C4-2B (cell line): ENCODE results near the gene TOPBP1.

Source experiments
- ZFX ChIP-seq: fragments of 450-650 bp; IDR thresholded peaks from 2 replicates; pipeline ENCODE4 v1.6.1; 2017
- TF ChIP-seq, protein P1 (sequence below): fragments of 450-650 bp; conservative IDR thresholded peaks from 2 replicates; pipeline ENCODE4 v1.5.1; 2017; ENCODE audit warnings: mild to moderate bottlenecking

DNA sequence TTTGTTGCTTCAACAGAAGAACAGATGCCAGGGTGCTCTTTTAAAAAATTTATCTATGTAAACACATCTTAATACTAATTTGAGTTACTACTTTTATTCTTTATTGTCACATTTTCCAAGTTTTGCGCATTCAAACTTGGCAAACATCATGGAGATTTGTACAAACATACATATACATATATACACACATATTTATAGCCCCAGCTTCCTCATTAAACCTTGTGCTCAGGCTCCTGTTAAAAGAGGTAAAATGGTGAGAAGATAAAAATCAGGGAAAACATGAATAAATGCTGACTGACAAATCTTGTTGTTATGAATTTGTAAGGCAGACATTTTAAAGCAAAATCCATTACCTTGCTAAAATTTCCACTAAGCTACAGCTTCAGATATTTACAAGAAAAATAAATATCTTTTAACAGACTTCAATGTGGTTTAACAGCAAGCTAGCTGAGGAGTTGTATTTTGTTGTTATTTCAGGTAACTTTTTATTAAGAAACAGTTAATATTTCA is 61.1 kb downstream of the TOPBP1 start:
- TF ChIP-seq, protein P1, sequence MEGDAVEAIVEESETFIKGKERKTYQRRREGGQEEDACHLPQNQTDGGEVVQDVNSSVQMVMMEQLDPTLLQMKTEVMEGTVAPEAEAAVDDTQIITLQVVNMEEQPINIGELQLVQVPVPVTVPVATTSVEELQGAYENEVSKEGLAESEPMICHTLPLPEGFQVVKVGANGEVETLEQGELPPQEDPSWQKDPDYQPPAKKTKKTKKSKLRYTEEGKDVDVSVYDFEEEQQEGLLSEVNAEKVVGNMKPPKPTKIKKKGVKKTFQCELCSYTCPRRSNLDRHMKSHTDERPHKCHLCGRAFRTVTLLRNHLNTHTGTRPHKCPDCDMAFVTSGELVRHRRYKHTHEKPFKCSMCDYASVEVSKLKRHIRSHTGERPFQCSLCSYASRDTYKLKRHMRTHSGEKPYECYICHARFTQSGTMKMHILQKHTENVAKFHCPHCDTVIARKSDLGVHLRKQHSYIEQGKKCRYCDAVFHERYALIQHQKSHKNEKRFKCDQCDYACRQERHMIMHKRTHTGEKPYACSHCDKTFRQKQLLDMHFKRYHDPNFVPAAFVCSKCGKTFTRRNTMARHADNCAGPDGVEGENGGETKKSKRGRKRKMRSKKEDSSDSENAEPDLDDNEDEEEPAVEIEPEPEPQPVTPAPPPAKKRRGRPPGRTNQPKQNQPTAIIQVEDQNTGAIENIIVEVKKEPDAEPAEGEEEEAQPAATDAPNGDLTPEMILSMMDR = no peak
- no peak for TF ChIP-seq ZFX
